Esophagus muscularis mucosa (tissue), 4 donors: ENCODE measurements around the gene MSRB3. TPM values are rescaled to one million over a fixed set of nuclear protein-coding genes. Genes with fewer than 3 reads are reported as not detected.

Experiments used
- DNase-seq: peaks from one replicate; pipeline ENCODE4 v3.0.0-alpha.2; 2017; ENCODE audit errors: extremely low spot score
- H3K27ac ChIP-seq, 4 donors: fragments of 200-600 bp; sonication (generic); replicated peaks in 1 of 4; 1 replicate in 3 of 4; 2 replicates in 1 of 4; pipeline ENCODE4 v1.5.1; 2016 to 2019; ENCODE audit warnings: mild to moderate bottlenecking in 1 of 4
- H3K27me3 ChIP-seq, 4 donors: fragments of 200-600 bp; sonication (generic); one replicate each; pipeline versions ENCODE4 v1.5.1 to v1.6.0; 2016 to 2019
- H3K36me3 ChIP-seq, 4 donors: fragments of 200-600 bp; sonication (generic); one replicate each; pipeline ENCODE4 v1.5.1; 2016 to 2019
- H3K4me1 ChIP-seq, 4 donors: fragments of 200-600 bp; sonication (generic); one replicate each; pipeline ENCODE4 v1.5.1; 2016 to 2019
- H3K4me3 ChIP-seq, 4 donors: fragments of 200-600 bp; sonication (generic); 1 replicate in 2 of 4; 2 replicates in 2 of 4; pipeline ENCODE4 v1.5.1; 2016 to 2019; ENCODE audit warnings: mild to moderate bottlenecking in 4 of 4, moderate library complexity in 1 of 4
- H3K9me3 ChIP-seq, 4 donors: fragments of 200-600 bp; sonication (generic); 1 replicate in 3 of 4; 2 replicates in 1 of 4; pipeline ENCODE4 v1.5.1; 2016 to 2019
- CTCF ChIP-seq, 3 experiments: fragments of 200-600 bp in 2 of 3; fragments of 450-650 bp in 1 of 3; sonication (generic) in 2 of 3; IDR thresholded peaks; one replicate each; pipeline ENCODE4 v1.5.1; 2017 to 2019; ENCODE audit warnings: antibody characterized with exemption in 3 of 3, mild to moderate bottlenecking in 2 of 3, moderate library complexity in 1 of 3
- EP300 ChIP-seq: sonication (generic); formaldehyde crosslinking; IDR thresholded peaks from one replicate; pipeline ENCODE4 v1.6.1; 2017; ENCODE audit warnings: antibody characterized with exemption
- POLR2A ChIP-seq: fragments of 450-650 bp; IDR thresholded peaks from one replicate; pipeline ENCODE4 v1.6.1; 2017; ENCODE audit warnings: antibody characterized with exemption, moderate library complexity, mild to moderate bottlenecking, low read depth
- POLR2AphosphoS5 ChIP-seq, 2 donors: sonication (generic); formaldehyde crosslinking; IDR thresholded peaks; one replicate each; pipeline ENCODE4 v1.6.1; 2017; ENCODE audit warnings: antibody characterized with exemption in 2 of 2
- WGBS: methylation state at CpG from one replicate; pipeline ENCODE4 v1.1.5; 2018; 5-methylcytosine and 5-hydroxymethylcytosine counted together
- intact Hi-C: fragments of 100-400 bp; cut with DNase I; formaldehyde crosslinking; loops from one replicate; pipeline ENCODE4 v1.15.1; 2023
- total RNA-seq, 4 donors: library from RNA; depleted of rRNA; stranded (reverse); fragments of >200 nt; gene quantifications; one replicate each; pipeline versions ENCODE4 v1.1.0 to v1.2.1, GENCODE V29; 2016

MSRB3 gene
- total RNA-seq, 4 donors from 2014 or later: 213 to 325 (median 288) TPM

DNA sequence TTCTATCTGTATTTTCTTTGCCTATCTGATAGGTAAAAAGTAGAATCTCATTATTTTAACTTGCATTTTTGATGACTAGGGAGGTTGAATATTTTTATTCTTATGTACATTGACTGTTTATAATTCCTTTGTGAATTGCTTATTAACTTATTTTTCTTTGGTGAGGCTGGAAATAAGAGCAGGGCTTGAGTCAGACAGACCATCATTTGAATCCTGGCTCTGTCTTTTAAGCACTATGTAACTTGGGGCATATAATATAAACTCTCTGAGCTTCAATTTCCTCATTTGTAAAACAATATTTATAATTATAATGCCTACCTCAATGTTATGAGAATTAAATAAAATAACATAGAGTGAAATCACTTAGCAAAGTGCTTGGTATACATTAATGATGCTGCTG, 108.9 kb downstream of the MSRB3 start:
- H3K27ac ChIP-seq: no peak overlapping the region
- no peaks in the 10 kb centered on the region for H3K9me3 ChIP-seq
- H3K4me1 ChIP-seq: peaks cover 0 to 23% (median 17%) of the 10 kb centered on the region in 4 donors
- no peak for DNase-seq
- TF ChIP-seq POLR2AphosphoS5 (IDR thresholded peaks at IDR 0.05) (no peak), POLR2A (no peak), CTCF (IDR thresholded peaks at IDR 0.05) (no peak), EP300 (no peak)
- intact Hi-C loops: no loop called here
- no peaks in the 10 kb centered on the region for H3K36me3 ChIP-seq
- no peak overlapping the region for H3K4me3 ChIP-seq
- no peaks in the 10 kb centered on the region for H3K27me3 ChIP-seq

DNA sequence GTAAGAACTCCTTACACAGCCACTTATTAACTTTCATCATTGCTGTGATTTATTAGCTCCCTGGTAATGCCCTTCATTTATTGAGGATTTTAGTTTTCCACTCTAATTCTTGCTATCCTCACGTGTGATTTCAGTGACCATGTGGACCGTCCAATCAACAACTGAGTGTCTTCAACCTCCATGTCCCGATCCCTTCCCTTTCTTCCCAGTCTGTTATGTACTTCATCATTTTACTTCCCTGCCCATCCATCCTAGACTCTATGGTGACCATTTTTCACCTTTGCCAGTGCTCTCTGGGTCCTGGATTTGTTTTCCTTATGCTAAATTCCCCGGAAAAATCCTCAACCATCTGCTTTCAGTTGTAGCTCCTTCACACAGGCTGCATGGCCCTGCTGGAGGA, 111.0 kb downstream of the MSRB3 start:
- H3K27me3 ChIP-seq: no peaks in the 10 kb centered on the region
- intact Hi-C loops: no loop called here
- no peaks in the 10 kb centered on the region for H3K36me3 ChIP-seq
- peaks cover 0 to 3% (median 0%) of the 10 kb centered on the region in 4 donors for H3K9me3 ChIP-seq
- no peak overlapping the region for H3K27ac ChIP-seq
- peaks cover 0 to 27% (median 21%) of the 10 kb centered on the region in 4 donors for H3K4me1 ChIP-seq
- 88% methylated on average over 4 of the region's 4 CpGs for WGBS
- TF ChIP-seq EP300 (no peak), POLR2AphosphoS5 (IDR thresholded peaks at IDR 0.05) (no peak), POLR2A (no peak), CTCF (IDR thresholded peaks at IDR 0.05) (no peak)
- H3K4me3 ChIP-seq: no peak overlapping the region
- DNase-seq: no peak

- 100% methylated on average over 1 of the region's 1 CpG for WGBS
These were observed 113.2 kb downstream of the MSRB3 start for GRCh38 chr12:65391711-65392110.

GRCh38 chr12:65392491-65392890, 114.0 kb downstream of the MSRB3 start:
- 40% methylated on average over 5 of the region's 5 CpGs for WGBS
- no peak overlapping the region for H3K27ac ChIP-seq
- intact Hi-C loops: no loop called here
- no peaks in the 10 kb centered on the region for H3K36me3 ChIP-seq
- no peak overlapping the region for H3K4me3 ChIP-seq
- DNase-seq: no peak
- peaks cover 0 to 11% (median 4%) of the 10 kb centered on the region in 4 donors for H3K9me3 ChIP-seq
- no peaks in the 10 kb centered on the region for H3K27me3 ChIP-seq
- H3K4me1 ChIP-seq: peaks cover 0 to 20% (median 19%) of the 10 kb centered on the region in 4 donors
- TF ChIP-seq CTCF (IDR thresholded peaks at IDR 0.05) (no peak), POLR2A (no peak), EP300 (no peak), POLR2AphosphoS5 (IDR thresholded peaks at IDR 0.05) (no peak)

More at GRCh38 chr12:65391711-65392110, 113.2 kb downstream of the MSRB3 start:
- Histone ChIP-seq H3K9me3 (peaks cover 0 to 11% (median 4%) of the 10 kb centered on the region in 4 donors), H3K36me3 (no peaks in the 10 kb centered on the region), H3K4me1 (peaks cover 0 to 25% (median 21%) of the 10 kb centered on the region in 4 donors), H3K27me3 (no peaks in the 10 kb centered on the region), H3K27ac (no peak overlapping the region), H3K4me3 (no peak overlapping the region)
- no peak for DNase-seq
- intact Hi-C loops: no loop called here
- TF ChIP-seq EP300 (no peak), CTCF (IDR thresholded peaks at IDR 0.05) (no peak), POLR2AphosphoS5 (IDR thresholded peaks at IDR 0.05) (no peak), POLR2A (no peak)

- Histone ChIP-seq H3K4me3 (no peak overlapping the region), H3K36me3 (peaks cover 0 to 14% (median 4%) of the 10 kb centered on the region in 4 donors), H3K27me3 (no peaks in the 10 kb centered on the region), H3K27ac (no peak overlapping the region), H3K4me1 (peaks cover 0 to 8% (median 4%) of the 10 kb centered on the region in 4 donors), H3K9me3 (peaks cover 0 to 6% (median 2%) of the 10 kb centered on the region in 4 donors)
- WGBS: 72% methylated on average over 5 of the region's 5 CpGs
- intact Hi-C loops: no loop called here
- TF ChIP-seq POLR2A (no peak), EP300 (no peak), CTCF (IDR thresholded peaks at IDR 0.05) (no peak), POLR2AphosphoS5 (IDR thresholded peaks at IDR 0.05) (no peak)
- DNase-seq: no peak
These were observed 124.7 kb downstream of the MSRB3 start for GRCh38 chr12:65403188-65403587.
